ENCODE measurements around the gene TCP11X2.
"Not testable (repeated sequence)": the region's sequence is repeated elsewhere in the genome, so short reads cannot be mapped to it uniquely, and the experiment has no call there.

Gene TCP11X2

DNA sequence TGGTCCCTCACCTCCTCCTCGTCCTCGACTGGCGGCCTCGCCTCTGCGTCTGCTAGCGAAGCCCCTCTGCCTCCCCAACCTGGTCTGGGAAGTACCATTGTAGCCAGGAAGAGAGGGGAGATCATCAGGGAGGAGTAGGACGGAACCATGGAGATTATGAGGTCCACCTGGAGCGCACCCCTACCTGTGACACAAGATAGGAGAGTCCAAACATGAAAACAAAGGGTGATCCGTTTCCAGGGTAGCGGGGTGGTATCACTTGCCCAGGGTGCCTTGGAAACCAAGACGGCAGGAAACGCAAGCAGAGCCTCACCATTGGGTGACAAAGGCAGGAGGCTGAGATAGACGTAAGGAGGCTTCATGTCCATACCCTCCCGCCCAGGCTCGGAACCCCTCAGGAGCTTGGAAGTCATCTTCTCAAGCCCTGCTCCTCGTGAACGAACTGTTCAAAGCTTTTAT is at the start of gene TCP11X2:
TCP11X2 (minus strand) TSS at position 51 of the 459 bp plus-strand sequence.
- not testable (repeated sequence) for DNase-seq (ENCODE audit: low read depth)

GRCh38 chrX:102517326-102517725 is 45.7 kb upstream of the TCP11X2 start:
- no peak for DNase-seq (ENCODE audit: low read depth)

- DNase-seq (ENCODE audit: low read depth) = no peak
These were observed 44.6 kb upstream of the TCP11X2 start, which contains the start of gene TMSB15A for GRCh38 chrX:102515975-102516941. Gene TMSB15A, minus strand, starts transcription at chrX:102516739.

GRCh38 chrX:102514536-102514935 is 42.9 kb upstream of the TCP11X2 start:
- DNase-seq (ENCODE audit: low read depth) = no peak

DNA sequence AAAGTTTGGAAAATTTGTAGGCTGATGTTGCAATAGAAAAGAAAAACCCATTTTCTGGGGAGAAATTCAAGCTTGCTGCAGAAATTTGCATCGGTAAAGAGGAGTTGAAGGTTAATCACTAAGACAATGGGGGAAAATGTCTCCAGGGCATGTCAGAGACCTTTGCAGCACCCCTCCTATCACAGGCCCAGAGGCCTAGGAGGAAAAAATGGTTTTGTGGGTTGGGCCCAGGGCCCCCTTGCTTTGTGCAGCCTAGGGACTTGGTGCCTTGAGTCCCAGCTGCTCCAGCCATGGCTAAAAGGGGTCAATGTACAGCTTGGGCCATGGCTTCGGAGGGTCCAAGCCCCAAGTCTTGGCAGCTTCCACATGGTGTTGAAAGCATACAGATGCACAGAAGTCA is 27.1 kb upstream of the TCP11X2 start:
- DNase-seq (ENCODE audit: low read depth) = no peak

- DNase-seq (ENCODE audit: low read depth) = no peak
These were observed 20.2 kb upstream of the TCP11X2 start for GRCh38 chrX:102491766-102492165.

- DNase-seq (ENCODE audit: low read depth) = not testable (repeated sequence)
These were observed 7.2 kb upstream of the TCP11X2 start for GRCh38 chrX:102478765-102479164.

DNA sequence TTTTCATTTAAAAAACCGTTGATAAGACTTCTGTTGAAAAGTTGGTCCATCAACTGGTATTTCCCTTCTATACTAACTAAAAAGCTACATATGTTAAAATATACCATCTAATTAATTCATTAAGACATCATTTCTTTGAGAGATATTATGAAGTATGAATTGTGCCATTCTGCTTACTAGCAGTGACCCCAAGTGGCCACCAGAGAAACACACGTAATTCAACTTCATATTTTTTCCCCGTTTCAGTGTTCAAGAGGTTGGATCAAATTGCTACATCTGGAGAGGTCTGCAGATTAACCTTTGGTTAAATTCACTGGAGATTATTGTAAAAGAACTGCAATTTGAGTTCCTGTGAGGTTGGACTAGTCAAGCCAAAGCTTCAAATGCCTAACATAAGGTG is 1.4 kb downstream of the TCP11X2 start:
- DNase-seq (ENCODE audit: low read depth) = not testable (repeated sequence)

- DNase-seq (ENCODE audit: low read depth) = not testable (repeated sequence)
These were observed 13.0 kb downstream of the TCP11X2 start for GRCh38 chrX:102458615-102459014.

DNA sequence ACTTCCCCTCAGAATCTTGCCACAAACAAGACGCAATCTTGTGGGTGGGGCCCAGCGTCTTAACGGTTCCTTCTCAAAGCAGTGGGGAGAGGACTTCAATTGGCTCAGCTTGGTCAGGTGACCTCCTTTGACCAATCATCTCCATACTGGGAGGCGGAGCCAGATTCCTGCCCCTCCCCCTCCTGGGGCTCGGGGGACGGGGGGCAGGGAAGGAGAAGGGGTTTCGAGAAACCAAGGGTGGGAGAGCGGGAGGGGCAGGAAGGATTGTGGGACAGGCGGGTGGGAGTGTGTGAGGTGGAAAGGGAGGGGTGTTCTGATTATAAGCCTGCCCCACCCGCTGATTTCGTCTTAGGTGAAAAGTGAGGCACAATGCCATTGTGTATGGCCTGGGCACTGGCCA is 31.7 kb downstream of the TCP11X2 start, which contains the start of gene NXF2B:
NXF2B (minus strand) TSS at position 101 of the 400 bp plus-strand sequence. CDS start 59,972 bp downstream, outside the sequence.
- DNase-seq (ENCODE audit: low read depth) = not testable (repeated sequence)

DNA sequence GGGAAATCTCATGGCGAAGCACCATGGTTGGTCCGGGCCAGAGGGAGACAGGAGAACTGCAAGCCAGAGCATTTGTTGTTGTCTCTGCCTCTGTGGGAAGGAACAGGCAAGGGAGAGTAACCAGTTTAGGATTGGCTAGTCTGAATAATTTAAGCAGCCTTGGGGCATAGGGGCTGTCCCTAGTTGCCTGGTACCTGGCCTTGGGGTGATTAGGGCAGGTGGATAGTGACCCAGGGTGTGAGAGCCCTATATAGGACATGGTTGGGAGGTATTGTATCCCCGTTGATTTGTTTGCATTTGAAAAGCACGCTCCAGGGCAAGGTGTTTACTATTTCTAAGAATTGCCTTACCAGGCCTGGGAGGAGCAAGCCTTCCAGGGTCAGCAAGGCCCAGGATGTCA is 57.1 kb downstream of the TCP11X2 start:
- DNase-seq (ENCODE audit: low read depth) = not testable (repeated sequence)

All from HS-5 (cell line).